SHP77 treated with DMSO at 0.1 percent for 48 hours (cell line): Measurements from ENCODE around the gene SMO.
"Not testable (repeated sequence)": the region's sequence is repeated elsewhere in the genome, so short reads cannot be mapped to it uniquely, and the experiment has no call there.

Experiments used
- DNase-seq: peaks from one replicate; lab custom pipeline; 2025; lab: John Stamatoyannopoulos, UW

Gene SMO

DNA sequence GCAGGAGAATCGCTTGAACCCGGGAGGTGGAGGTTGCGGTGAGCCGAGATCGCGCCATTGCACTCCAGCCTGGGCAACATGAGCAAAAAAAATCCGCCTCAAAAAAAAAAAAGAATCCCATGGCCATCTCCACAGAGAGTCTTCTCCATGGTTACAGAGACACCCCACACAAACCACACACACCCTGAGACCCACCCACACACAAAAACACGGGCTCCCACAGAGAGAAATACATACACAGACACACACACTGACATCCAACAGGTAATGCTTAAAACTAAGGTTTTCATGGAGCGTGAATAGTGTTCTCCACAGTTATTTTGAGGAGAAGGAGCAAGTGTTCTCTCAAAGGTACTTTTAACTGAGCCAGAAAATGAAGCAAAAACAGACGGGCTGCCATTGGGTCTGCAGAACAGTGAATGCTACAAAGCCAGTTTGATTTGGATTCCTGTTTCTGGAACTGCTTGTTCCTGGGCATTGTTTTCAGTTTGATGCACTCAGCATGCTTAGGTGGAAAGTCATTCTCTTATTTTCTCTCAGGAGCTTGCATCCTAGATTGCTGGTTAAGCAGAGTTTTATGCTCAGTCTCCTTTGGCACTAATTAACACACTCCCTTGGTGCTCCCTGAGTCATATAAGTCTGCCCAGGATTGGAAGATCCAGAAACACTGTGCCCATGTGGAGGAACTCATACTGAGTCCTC is 51.8 kb downstream of the SMO start:
- no peak for DNase-seq

DNA sequence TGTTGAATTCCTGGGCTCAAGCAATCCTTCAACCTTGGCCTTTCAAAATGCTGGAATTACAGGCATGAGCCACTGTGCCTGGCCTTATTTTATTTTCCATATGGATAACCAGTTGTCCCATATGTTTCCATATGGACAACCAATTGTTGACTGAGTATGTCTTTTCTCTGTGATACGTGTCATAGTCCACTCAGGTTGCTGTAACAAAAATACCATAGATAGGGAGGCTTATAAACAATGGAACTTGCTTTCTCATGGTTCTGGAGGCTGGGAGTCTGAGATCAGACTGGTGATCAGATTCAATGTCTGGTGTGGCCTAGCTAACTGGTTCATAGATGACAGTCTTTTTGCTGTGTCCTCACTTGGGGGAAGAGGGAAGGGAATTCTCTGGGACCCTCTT is 55.8 kb downstream of the SMO start:
- no peak for DNase-seq

DNA sequence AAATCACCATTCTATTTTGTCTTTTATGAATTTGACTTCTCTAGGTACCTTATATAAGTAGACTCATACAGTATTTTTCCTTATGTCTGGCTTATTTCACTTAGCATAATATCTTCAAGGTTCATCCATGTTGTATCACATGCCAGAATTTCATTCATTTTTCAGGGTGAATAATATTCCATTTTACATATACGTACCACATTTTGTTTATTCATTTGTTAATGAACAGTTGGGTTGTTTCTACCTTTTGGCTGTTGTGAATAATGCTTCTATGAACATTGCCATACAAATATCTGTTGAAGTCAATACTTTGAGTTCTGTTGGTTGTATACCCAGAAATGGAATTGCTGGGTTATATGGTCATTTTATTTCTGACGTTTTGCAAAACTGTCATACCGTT is 57.1 kb downstream of the SMO start:
- no peak for DNase-seq

DNA sequence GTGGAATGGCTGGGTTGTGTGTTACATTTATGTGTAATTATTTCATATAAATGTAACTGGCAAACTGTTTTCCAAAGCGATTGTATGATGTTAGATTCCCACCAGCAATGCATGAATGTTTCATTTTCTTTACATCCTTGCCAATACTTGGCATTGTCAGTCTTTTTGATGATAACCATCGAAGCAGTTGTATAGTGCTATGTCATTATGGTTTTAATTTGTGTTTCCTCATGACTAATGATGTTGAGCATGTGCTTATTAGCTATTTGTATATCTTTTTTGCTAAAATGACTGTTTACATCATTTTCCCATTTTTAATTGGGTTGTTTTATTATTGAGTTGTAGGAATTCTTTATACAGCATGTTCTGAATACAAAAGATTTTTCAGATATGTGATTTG is 58.7 kb downstream of the SMO start:
- no peak for DNase-seq

DNA sequence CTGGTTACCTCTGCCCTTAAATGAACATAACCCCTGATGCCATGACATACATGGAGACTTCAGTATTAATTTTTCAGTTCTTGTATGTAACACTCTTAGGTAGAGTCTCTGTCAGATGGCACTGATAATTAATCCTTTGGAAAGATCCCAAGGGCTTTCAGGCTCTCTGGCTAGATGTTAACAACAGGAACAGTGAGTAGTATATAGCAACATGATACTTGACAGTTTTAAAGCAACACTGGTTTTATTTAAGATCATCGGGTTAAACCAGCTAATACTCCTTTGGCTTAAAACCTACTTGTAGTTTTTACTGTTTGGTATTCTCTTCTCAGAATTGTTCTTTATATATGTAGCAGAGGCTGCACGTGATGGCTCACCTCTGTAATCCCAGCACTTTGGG is 63.7 kb downstream of the SMO start:
- no peak for DNase-seq

DNA sequence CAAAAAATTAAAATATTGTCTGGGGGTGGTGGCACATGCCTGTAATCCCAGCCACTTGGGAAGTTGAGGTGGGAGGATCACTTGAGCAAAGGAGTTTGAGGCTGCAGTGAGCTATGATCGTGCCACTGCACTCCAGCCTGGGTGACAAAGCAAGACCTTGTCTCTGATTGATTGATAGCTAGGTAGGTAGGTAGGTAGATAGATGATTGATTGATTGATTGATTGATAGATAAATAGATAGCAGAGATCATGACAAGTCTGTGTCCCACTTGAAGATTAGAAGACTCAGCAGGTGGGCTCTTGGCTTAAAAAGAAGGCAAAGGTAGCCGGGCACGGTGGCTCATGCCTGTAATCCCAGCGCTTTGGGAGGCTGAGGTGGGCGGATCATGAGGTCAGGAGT is 64.2 kb downstream of the SMO start:
- DNase-seq = not testable (repeated sequence)

DNA sequence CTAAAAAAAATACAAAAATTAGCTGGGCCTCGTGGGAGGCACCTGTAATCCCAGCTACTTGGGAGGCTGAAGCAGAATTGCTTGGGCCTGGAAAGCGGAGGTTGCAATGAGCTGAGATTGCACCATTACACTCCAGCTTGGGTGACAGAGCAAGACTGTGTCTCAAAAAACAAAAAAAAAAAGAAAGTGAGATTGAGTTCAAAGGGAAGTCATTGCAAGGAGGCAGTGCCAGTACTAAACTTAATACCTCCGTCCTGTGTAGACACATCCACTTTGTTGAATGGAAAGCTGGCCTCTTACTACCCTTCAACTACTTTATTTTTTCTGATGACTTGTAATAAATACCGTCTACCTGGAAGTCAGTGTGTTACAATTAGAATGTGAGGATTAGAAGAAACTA is 67.4 kb downstream of the SMO start:
- no peak for DNase-seq

DNA sequence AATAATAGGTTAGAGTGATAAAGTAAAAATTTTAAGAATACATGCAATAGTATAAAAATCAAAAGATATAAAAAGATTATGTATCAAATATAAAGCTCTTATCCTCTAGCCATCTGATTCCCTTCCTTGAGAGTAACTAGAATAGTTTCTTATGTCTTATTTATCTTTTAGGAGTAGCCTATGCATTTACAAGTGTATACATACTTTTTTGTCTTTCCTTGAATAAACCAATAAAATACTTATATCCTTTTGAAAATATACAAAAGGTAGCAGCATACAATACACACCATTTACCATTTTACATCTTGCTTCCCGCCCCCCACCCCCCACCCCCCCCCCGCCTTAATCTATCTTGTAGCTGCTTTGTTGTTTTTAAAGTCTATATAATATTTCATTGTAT is 67.8 kb downstream of the SMO start:
- DNase-seq = no peak

DNA sequence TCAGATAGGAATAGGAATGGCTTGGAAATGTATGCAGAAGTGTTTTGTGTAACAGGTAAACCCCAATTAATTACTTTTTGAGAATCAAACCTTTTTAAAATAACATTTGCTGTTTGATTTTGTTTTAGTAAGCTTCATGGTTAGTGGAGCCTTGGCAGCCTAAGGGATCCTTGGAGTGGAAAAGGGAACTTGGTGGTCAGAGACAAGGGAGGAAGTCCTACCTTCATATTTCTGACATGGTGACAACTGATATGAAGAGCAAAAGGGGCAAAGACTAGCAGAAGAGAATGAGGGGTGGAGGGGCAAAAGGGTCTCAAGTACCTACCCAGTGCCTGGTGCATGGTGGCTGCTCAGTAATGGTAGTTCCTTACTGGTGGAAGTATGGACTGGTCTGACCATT is 68.7 kb downstream of the SMO start:
- DNase-seq = no peak

DNA sequence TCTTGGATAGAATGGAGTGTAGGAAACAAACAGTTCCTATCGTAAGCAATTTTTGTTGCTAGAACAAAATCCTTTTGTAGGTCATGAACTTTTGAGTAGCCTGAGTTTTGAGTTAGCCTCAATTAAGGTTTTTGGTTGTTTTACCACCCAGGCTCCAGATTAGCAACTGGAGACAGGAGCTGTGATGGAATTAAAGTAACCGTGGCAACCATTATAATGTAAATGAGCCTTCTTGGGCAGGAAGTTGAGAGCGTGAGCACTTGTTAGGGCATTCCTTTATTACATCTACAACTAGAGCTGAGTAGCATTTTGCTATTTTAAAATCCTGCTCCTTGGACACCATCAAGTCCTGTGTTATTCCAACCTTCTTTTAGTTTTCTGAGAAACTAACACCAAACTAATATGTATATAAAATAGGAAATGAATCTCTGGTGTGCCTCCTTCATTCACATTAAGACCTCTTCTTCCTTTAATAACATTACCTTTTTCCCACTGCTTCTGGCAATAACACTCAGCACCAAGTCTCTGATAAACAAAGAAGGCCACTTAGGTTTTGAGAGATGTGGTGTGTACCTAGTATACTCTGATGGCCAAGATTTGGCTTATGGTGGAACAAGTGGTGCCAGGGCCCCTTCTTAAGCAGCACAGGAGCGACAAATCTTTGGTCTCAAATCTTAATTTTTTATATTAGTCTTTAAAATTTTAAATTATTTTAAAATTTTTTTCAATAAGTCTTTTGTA is 70.4 kb downstream of the SMO start:
- no peak for DNase-seq

DNA sequence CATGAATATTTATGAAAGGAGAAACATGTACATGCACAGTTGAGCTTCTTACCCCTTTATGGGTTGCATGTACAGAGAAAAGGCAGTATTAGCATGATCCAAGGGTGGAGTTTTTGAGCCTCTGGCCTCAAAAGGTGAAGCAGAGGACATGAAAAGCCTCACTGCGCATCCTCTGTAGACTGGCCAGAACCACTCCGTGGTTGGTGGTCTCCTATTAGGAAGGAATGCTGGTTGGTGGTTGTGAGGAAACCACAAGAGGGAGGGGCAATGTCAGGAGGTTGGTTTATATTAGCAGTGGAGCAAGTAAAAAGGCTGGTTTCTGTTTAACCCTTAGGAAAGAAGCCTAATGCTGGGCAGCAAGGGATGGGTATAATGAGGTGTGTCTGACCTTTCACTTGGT is 73.9 kb downstream of the SMO start:
- no peak for DNase-seq
